Liver (tissue), 3 donors: Measurements from ENCODE around the gene FNDC1.

Experiments used
- EGR1 ChIP-seq, 2 donors: IDR thresholded peaks; 2 replicates each; pipeline ENCODE4 v1.6.1; 2016 to 2018; ENCODE audit warnings: antibody characterized with exemption in 2 of 2, low read depth in 2 of 2
- FOXA2 ChIP-seq: IDR thresholded peaks from 2 replicates; pipeline ENCODE4 v1.6.1; 2016; ENCODE audit warnings: antibody characterized with exemption
- GABPA ChIP-seq, 2 donors: IDR thresholded peaks in 1 of 2; conservative IDR thresholded peaks in 1 of 2; 2 replicates each; pipeline ENCODE4 v1.6.1; 2016; ENCODE audit warnings: antibody characterized with exemption in 2 of 2, mild to moderate bottlenecking in 1 of 2, moderate library complexity in 1 of 2
- RAD21 ChIP-seq, 2 donors: IDR thresholded peaks; 2 replicates each; pipeline ENCODE4 v1.6.1; 2016; ENCODE audit warnings: antibody characterized with exemption in 2 of 2, mild to moderate bottlenecking in 2 of 2
- SP1 ChIP-seq: IDR thresholded peaks from 2 replicates; pipeline ENCODE4 v1.6.1; 2018; ENCODE audit warnings: antibody characterized with exemption, mild to moderate bottlenecking
- TAF1 ChIP-seq: conservative IDR thresholded peaks from 2 replicates; pipeline ENCODE4 v1.6.1; 2016; ENCODE audit warnings: antibody characterized with exemption, mild to moderate bottlenecking
- TF ChIP-seq, protein P1 (sequence below): fragments of 150-350 bp; IDR thresholded peaks from 2 replicates; pipeline ENCODE4 v1.5.1; 2017; ENCODE audit warnings: improper control_type of control experiment, low read depth, low read length; ENCODE audit not compliant: missing input control
- TF ChIP-seq, protein P2 (sequence below): IDR thresholded peaks from 2 replicates; pipeline ENCODE4 v1.6.1; 2016; ENCODE audit warnings: antibody characterized with exemption, mild to moderate bottlenecking
- TF ChIP-seq, protein P3 (sequence below): IDR thresholded peaks from 2 replicates; pipeline ENCODE4 v1.6.1; 2016; ENCODE audit warnings: antibody characterized with exemption
- donor health status: healthy.
- donor health status: healthy.

DNA sequence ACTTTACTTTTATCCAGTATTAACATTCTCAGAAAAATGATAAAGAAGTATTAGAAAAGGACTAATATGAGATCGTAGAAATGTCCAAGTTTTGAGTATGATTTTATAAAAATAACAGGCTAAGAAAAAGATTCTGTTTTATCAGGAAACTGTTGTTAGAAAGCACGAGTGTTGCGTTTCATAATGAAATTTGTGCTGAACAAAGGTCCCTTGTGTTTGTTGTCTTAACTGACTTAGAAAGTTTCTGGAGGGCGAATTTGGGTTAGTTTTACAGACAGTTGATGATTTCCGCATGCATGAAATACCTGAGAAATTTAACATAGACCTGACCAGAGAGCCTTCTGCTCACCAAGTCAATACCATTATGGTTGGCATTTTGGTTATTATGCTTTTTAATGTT, 136.0 kb downstream of the FNDC1 start:
- TF ChIP-seq, protein P1, sequence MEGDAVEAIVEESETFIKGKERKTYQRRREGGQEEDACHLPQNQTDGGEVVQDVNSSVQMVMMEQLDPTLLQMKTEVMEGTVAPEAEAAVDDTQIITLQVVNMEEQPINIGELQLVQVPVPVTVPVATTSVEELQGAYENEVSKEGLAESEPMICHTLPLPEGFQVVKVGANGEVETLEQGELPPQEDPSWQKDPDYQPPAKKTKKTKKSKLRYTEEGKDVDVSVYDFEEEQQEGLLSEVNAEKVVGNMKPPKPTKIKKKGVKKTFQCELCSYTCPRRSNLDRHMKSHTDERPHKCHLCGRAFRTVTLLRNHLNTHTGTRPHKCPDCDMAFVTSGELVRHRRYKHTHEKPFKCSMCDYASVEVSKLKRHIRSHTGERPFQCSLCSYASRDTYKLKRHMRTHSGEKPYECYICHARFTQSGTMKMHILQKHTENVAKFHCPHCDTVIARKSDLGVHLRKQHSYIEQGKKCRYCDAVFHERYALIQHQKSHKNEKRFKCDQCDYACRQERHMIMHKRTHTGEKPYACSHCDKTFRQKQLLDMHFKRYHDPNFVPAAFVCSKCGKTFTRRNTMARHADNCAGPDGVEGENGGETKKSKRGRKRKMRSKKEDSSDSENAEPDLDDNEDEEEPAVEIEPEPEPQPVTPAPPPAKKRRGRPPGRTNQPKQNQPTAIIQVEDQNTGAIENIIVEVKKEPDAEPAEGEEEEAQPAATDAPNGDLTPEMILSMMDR = no peak
- TF ChIP-seq RAD21 (IDR thresholded peaks at IDR 0.05) (no peak), TAF1 (no peak), EGR1 (IDR thresholded peaks at IDR 0.05; ENCODE audit: low read depth in 2 of 2) (no peak), SP1 (no peak), GABPA (IDR thresholded peaks at IDR 0.05 in 1 of 2, conservative IDR thresholded peaks at IDR 0.05 in 1 of 2) (no peak), FOXA2 (no peak)
- TF ChIP-seq, protein P2, sequence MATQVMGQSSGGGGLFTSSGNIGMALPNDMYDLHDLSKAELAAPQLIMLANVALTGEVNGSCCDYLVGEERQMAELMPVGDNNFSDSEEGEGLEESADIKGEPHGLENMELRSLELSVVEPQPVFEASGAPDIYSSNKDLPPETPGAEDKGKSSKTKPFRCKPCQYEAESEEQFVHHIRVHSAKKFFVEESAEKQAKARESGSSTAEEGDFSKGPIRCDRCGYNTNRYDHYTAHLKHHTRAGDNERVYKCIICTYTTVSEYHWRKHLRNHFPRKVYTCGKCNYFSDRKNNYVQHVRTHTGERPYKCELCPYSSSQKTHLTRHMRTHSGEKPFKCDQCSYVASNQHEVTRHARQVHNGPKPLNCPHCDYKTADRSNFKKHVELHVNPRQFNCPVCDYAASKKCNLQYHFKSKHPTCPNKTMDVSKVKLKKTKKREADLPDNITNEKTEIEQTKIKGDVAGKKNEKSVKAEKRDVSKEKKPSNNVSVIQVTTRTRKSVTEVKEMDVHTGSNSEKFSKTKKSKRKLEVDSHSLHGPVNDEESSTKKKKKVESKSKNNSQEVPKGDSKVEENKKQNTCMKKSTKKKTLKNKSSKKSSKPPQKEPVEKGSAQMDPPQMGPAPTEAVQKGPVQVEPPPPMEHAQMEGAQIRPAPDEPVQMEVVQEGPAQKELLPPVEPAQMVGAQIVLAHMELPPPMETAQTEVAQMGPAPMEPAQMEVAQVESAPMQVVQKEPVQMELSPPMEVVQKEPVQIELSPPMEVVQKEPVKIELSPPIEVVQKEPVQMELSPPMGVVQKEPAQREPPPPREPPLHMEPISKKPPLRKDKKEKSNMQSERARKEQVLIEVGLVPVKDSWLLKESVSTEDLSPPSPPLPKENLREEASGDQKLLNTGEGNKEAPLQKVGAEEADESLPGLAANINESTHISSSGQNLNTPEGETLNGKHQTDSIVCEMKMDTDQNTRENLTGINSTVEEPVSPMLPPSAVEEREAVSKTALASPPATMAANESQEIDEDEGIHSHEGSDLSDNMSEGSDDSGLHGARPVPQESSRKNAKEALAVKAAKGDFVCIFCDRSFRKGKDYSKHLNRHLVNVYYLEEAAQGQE = no peak
- TF ChIP-seq, protein P3, sequence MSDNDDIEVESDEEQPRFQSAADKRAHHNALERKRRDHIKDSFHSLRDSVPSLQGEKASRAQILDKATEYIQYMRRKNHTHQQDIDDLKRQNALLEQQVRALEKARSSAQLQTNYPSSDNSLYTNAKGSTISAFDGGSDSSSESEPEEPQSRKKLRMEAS = no peak
